HUDEP-2 (cell line): ENCODE results near the gene CDK5R1.

ENCODE experiments used
- DNase-seq, 76 experiments: peaks; one replicate each; lab custom pipeline; 2025; ENCODE audit not compliant: unreplicated experiment in 76 of 76; lab: John Stamatoyannopoulos, UW

CDK5R1 gene

DNA sequence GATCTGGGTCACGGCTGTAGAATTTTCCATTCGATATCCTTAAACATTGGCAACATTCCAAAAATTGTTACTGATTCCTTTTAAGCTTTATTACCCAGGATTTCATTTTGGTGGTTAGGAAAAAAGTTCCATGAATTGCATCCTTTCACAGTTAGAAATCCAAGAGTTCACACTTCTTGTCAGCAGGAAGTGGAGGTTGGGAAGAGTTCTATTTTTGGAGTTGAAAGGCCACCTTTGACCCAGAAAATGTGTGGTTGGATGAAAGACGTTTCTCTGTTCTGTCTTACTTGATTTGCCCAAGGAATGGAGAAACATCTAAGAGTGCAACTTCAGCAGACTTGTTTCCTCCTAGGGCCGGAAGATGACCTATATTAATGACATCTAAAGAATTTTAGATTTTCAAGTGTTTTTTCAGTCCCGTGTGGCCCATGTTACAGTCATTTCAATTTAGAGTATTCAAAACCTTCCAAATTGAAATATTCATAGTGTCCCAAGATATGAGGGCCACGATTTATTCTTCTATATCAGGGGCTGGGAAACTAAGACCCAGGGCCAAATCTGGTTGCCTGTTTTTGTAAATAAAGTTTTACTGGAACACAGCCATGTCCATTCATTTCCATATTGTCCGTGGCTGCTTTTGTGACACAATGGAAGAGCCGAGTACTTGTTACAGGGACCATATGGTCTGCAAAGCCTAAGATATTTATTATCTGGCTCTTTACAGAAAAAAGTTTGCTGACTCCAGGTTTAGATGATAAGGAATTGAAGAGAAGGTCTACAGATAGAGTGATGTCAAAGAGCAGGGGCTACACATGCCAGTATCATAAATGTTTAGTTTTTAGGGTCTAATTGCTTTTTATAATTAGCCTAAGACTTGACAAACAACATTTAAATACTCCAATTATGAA is 50.2 kb downstream of the CDK5R1 start:
- DNase-seq: peak in 3 of 76 experiments; percentile 4 to 31 (median 9)
